Esophagus (tissue), 2 donors: Measurements from ENCODE around the gene CEP85. TPM values are rescaled to one million over a fixed set of nuclear protein-coding genes. Genes with fewer than 3 reads are reported as not detected.
A peak's percentile ranks its signal among the peaks of the same experiment; 100 is the strongest.

Experiments
- H3K27ac ChIP-seq, 2 donors: one replicate each; pipeline ENCODE4 v1.5.1; 2013; ENCODE audit warnings: low read depth in 2 of 2, mild to moderate bottlenecking in 2 of 2, inconsistent platforms in 1 of 2, low read length in 1 of 2, moderate library complexity in 1 of 2
- H3K27me3 ChIP-seq, 2 donors: one replicate each; pipeline ENCODE4 v1.6.1; 2013; ENCODE audit warnings: low read length in 2 of 2, control low read depth in 1 of 2, mild to moderate bottlenecking in 1 of 2; ENCODE audit not compliant: insufficient read depth in 2 of 2, control insufficient read depth in 1 of 2
- H3K36me3 ChIP-seq, 2 donors: one replicate each; pipeline ENCODE4 v1.6.1; 2013; ENCODE audit warnings: low read length in 1 of 2; ENCODE audit not compliant: control insufficient read depth in 2 of 2, insufficient read depth in 2 of 2
- H3K4me1 ChIP-seq, 2 donors: one replicate each; pipeline ENCODE4 v1.6.1; 2013; ENCODE audit warnings: low read length in 1 of 2; ENCODE audit not compliant: control insufficient read depth in 2 of 2, insufficient read depth in 2 of 2
- H3K4me3 ChIP-seq, 2 donors: one replicate each; pipeline ENCODE4 v1.5.1; 2013; ENCODE audit warnings: low read length in 2 of 2, mild to moderate bottlenecking in 2 of 2, low read depth in 1 of 2, moderate library complexity in 1 of 2
- H3K9me3 ChIP-seq, 2 donors: one replicate each; pipeline ENCODE4 v1.6.1; 2013; ENCODE audit warnings: mild to moderate bottlenecking in 2 of 2, low read depth in 1 of 2, low read length in 1 of 2, moderate library complexity in 1 of 2; ENCODE audit not compliant: control insufficient read depth in 2 of 2, insufficient read depth in 1 of 2
- WGBS, 2 donors: extraction: QIAGEN DNeasy Blood & Tissue Kit; methylation state at CpG; one replicate each; pipeline ENCODE4 v1.1.7; 2013; 5-methylcytosine and 5-hydroxymethylcytosine counted together
- polyA plus RNA-seq, 2 donors: library from polyadenylated mRNA; stranded (reverse); fragments of 200-250 nt; gene quantifications; one replicate each; pipeline ENCODE4 v1.2.3, GENCODE V29; 2013
- donor health status: healthy with polysubstance abuse.
- donor health status: Bipolar disorder and iron deficiency.

Gene CEP85, protein sequence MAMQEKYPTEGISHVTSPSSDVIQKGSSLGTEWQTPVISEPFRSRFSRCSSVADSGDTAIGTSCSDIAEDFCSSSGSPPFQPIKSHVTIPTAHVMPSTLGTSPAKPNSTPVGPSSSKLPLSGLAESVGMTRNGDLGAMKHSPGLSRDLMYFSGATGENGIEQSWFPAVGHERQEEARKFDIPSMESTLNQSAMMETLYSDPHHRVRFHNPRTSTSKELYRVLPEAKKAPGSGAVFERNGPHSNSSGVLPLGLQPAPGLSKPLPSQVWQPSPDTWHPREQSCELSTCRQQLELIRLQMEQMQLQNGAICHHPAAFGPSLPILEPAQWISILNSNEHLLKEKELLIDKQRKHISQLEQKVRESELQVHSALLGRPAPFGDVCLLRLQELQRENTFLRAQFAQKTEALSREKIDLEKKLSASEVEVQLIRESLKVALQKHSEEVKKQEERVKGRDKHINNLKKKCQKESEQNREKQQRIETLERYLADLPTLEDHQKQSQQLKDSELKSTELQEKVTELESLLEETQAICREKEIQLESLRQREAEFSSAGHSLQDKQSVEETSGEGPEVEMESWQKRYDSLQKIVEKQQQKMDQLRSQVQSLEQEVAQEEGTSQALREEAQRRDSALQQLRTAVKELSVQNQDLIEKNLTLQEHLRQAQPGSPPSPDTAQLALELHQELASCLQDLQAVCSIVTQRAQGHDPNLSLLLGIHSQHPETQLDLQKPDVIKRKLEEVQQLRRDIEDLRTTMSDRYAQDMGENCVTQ
- 1 to 10 TPM; 5.3 to 5.9 TPM for polyA plus RNA-seq

DNA sequence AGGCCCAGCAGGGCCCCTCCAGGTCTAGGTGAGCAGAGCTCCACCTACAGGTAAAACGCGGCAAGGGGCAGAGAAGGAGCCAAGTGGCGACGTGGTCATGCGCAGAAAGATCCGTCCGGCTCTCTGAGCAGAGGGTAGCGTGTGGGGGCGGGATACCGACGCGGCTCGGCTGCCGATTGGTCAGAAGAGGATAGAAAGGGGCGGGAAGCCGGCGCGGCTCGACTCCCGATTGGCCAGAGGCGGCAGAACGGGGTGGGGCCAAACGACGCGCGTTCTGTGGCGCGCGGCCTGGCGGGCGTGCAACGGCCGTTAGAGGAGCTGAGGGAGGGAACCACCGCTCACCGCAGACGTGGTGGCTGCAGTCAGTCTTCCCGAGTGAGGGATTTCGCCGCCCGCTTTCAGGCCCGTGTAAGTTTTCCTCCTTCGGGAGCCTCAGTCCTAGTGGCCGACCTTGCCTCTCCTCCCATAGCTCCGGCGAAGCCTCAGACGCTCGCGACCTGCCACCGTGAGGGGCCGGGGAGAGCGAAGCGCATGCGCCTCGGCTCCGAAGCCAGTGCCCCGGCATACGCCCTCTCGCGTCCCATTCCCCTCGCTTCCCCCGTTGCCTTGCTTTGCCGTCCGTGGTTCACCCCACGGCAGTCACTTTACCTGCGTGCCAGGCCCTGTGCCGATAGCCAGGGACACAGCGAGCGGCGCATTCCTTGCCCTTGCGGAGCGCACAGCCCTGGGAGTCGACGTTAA, at the start of gene CEP85:
Gene CEP85 (plus strand): TSS at position 298 of the 741 bp plus-strand sequence. CDS start 5,584 bp downstream, outside the sequence.
- Histone ChIP-seq H3K27me3 (no peaks in the 10 kb centered on the region), H3K9me3 (no peaks in the 10 kb centered on the region), H3K36me3 (no peaks in the 10 kb centered on the region), H3K4me1 (no peaks in the 10 kb centered on the region), H3K27ac (peak within 1 kb of the TSS; percentile 88 to 96), H3K4me3 (peak within 1 kb of the TSS; percentile 84 to 92)
- 0% methylated on average over 73 of the region's 73 CpGs for WGBS, 2 donors

DNA sequence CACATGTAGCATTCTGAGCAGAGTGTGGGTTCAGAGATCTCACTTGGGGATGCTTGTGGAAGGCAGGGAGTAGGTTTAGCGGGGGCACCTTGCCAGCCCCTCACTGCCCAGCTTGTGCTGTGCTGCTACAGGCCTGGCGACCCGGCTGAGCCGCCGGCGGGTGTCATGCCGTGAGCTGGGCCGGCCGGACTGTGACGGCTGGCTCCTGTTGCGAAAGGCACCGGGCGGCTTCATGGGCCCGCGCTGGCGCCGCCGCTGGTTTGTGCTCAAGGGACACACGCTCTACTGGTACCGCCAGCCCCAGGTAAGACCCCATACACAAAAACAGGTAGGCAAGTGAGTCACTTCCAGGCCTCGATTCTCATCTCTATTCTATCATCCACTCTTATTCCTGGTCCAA, 49.1 kb upstream of the CEP85 start:
- Histone ChIP-seq H3K36me3 (peaks cover 0 to 38% of the 10 kb centered on the region in 2 donors), H3K27ac (no peak overlapping the region), H3K4me1 (peaks cover 4 to 5% of the 10 kb centered on the region in 2 donors), H3K27me3 (no peaks in the 10 kb centered on the region), H3K4me3 (no peak overlapping the region), H3K9me3 (no peaks in the 10 kb centered on the region)
- WGBS, 2 donors: 94 to 96% methylated on average over 21 of the region's 21 CpGs

DNA sequence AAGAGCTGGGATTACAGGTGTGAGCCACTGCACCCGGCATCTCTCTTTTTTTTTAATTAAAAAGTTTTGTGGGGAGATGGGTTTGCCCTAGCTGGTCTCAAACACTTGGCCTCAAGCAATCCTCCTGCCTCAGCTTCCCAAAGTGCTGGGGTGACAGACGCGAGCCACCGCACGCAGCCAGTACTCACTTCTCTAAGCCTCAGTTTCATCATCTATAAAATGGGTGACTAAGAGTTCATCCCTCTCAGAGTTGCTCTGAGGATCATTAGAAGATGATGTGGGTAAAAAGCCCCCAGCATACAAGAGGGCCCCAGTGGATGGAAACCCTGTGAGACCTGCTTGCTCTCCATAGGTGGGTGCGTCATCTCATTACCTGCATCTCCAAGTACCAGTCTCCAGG, 46.1 kb upstream of the CEP85 start:
- WGBS, 2 donors: 91 to 96% methylated on average over 6 of the region's 6 CpGs
- Histone ChIP-seq H3K4me1 (no peaks in the 10 kb centered on the region), H3K27ac (no peak overlapping the region), H3K27me3 (no peaks in the 10 kb centered on the region), H3K4me3 (no peak overlapping the region), H3K9me3 (no peaks in the 10 kb centered on the region), H3K36me3 (peaks cover 0 to 28% of the 10 kb centered on the region in 2 donors)

DNA sequence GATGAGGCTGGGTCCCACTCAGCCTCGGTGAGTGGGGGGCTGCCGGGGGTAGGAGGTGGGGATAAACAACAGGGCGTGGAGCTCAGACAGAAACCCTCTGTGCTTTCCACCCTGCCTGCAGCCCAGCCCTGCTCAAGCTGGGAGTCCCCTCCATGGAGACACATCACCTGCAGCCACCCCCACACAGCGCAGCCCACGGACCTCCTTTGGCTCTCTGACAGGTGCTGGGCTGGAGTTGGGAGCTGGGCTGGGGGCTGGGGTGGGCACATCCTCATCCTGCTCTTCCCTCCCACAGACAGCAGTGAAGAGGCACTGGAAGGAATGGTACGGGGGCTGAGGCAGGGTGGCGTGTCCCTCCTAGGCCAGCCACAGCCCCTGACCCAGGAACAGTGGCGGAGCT, 45.5 kb upstream of the CEP85 start:
- no peaks in the 10 kb centered on the region for H3K4me1 ChIP-seq
- no peaks in the 10 kb centered on the region for H3K9me3 ChIP-seq
- no peak overlapping the region for H3K4me3 ChIP-seq
- H3K27me3 ChIP-seq: no peaks in the 10 kb centered on the region
- H3K36me3 ChIP-seq: peaks cover 0 to 23% of the 10 kb centered on the region in 2 donors
- WGBS, 2 donors: 88 to 94% methylated on average over 8 of the region's 8 CpGs
- no peak overlapping the region for H3K27ac ChIP-seq

DNA sequence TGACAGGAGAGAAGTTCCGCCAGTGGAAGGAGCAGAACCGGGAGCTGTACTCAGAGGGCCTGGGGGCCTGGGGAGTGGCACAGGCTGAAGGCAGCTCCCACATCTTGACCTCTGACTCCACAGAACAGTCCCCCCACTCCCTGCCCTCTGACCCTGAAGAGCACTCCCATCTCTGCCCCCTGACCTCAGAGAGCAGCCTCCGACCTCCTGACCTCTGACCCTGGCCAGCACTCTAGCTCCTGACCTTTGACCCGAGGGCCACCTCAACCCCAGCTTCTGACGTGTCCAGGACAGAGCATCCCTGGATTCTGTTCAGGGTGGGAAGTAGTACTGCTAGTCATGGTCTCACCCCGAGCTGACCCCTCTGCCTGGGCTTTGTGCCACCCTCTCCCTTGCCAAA, 44.7 kb upstream of the CEP85 start:
- peaks cover 0 to 19% of the 10 kb centered on the region in 2 donors for H3K36me3 ChIP-seq

DNA sequence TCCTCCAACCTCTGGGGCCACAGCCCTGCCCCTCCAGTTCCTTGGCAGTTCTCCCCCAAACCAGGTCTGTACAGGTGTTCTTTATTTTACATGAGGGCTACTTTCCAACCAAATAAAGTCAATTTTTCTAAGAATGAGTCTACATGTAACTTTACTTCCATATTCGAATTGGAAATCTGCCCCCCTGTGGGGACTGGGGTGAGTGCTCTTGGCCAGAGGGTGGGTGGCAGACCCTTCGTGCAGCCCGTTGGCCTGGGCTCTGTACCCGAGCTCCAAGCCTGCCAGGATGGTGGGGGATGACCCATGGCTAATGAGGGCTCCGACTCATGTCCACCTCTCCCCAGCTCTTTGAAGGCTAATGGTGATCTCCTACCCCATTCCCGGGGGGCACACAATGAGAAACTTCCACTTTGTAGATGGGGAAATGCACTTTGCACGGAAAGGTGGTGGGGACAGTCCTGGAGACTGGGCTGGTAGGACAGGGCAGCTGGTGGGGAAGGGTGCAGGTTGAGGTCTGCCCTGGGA, 44.2 kb upstream of the CEP85 start:
- no peaks in the 10 kb centered on the region for H3K4me1 ChIP-seq
- no peaks in the 10 kb centered on the region for H3K27me3 ChIP-seq
- peaks cover 0 to 18% of the 10 kb centered on the region in 2 donors for H3K36me3 ChIP-seq
- no peaks in the 10 kb centered on the region for H3K9me3 ChIP-seq
- no peak overlapping the region for H3K27ac ChIP-seq
- H3K4me3 ChIP-seq: no peak overlapping the region
- WGBS, 2 donors: 78 to 83% methylated on average over 7 of the region's 7 CpGs

More for the DNA sequence above, 44.7 kb upstream of the CEP85 start:
- WGBS, 2 donors: 76 to 80% methylated on average over 6 of the region's 6 CpGs
- Histone ChIP-seq H3K4me1 (no peaks in the 10 kb centered on the region), H3K4me3 (no peak overlapping the region), H3K9me3 (no peaks in the 10 kb centered on the region), H3K27me3 (no peaks in the 10 kb centered on the region), H3K27ac (no peak overlapping the region)

DNA sequence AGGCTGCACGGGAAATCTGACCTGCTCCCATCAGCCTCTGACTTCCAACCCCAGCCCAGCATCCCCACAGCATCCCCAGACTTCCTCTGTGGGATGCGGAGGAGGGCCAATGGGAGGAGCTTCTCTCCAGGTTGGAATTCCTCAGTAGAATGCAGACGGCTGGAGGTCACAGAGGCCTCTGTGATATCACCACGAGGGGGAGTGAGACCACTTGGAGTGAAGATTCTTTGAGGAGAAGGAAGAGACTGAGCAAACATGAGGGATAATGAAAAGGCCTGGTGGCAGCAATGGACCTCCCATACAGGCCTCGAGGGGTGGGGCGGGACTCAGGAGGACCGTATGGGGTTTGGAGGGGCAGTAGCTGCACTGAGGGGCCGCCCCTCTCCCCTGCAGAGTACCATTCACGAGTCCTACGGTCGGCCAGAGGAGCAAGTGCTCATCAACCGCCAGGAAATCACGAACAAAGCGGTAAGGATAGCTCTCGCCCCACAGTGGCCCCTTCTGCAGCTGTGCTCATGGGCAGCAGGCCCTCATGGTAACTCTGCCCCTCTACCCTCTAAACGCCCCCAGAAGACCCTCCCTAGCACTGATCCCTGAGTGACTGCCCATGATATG, 43.5 kb upstream of the CEP85 start, which contains the start of gene CATSPER4:
Gene CATSPER4 (plus strand): TSS at position 230 of the 615 bp plus-strand sequence. CDS start 26 bp downstream, at position 256.
- Histone ChIP-seq H3K9me3 (no peaks in the 10 kb centered on the region), H3K27ac (no peak within 1 kb of the TSS), H3K4me1 (no peaks in the 10 kb centered on the region), H3K36me3 (peaks cover 0 to 16% of the 10 kb centered on the region in 2 donors), H3K4me3 (no peak within 1 kb of the TSS), H3K27me3 (no peaks in the 10 kb centered on the region)
- WGBS, 2 donors: 50 to 60% methylated on average over 16 of the region's 16 CpGs

DNA sequence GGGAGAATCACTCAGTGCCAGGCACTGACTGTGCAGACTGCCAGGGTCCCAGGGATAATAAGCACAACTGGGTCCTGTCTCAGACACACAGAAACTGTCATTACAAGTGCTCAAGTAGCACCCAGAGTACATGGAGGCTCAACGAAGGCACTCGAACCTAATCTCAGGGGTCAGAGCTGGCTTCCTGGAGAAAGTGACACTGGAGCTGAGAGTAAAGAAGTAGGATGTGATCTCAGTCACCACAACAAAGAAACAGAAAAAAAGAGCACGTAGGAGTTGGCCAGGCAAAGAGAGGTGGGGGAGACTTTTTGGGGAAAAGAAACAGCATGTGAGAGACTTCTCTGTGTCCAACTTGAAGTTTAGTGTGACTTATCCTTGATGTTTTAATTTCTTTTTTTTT, 42.3 kb upstream of the CEP85 start:
- WGBS, 2 donors: 47 to 53% methylated on average over 3 of the region's 3 CpGs

DNA sequence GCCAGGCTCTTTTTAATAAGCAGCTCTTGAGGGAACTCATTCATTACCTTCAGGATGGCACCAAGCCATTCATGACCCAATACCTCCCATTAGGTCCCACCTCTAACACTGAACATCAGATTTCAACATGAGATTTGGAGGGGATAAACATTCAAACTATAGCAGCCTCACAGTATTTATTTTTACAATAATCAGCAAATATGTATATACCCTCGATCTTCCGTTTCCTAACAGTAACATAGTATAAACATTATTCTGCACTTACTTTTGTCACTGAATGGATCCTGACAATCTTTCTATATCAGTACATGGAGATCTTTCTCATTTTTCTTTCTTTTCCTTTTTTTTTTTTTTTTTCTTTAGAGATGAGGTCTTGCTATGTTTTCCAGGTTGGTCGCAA, 38.2 kb upstream of the CEP85 start:
- Histone ChIP-seq H3K4me1 (no peaks in the 10 kb centered on the region), H3K4me3 (no peak overlapping the region), H3K27me3 (no peaks in the 10 kb centered on the region), H3K27ac (no peak overlapping the region), H3K9me3 (no peaks in the 10 kb centered on the region), H3K36me3 (no peaks in the 10 kb centered on the region)
- WGBS, 2 donors: 56 to 72% methylated on average over 3 of the region's 3 CpGs

More for the DNA sequence above, 42.3 kb upstream of the CEP85 start:
- H3K9me3 ChIP-seq: no peaks in the 10 kb centered on the region
- H3K4me1 ChIP-seq: no peaks in the 10 kb centered on the region
- H3K36me3 ChIP-seq: peaks cover 0 to 11% of the 10 kb centered on the region in 2 donors
- H3K4me3 ChIP-seq: no peak overlapping the region
- no peaks in the 10 kb centered on the region for H3K27me3 ChIP-seq
- H3K27ac ChIP-seq: no peak overlapping the region
